IPS DF 6.9 (cell line): ENCODE data around the gene EEF1A1.

Source experiments
- DNase-seq: peaks from one replicate; pipeline ENCODE4 v3.0.0-alpha.2; 2013; ENCODE audit warnings: low read depth, low spot score
- H3K27ac ChIP-seq: one replicate; pipeline ENCODE4 v1.5.1; 2013; ENCODE audit warnings: low read length, control low read depth
- H3K27me3 ChIP-seq: 2 replicates; pipeline ENCODE4 v1.6.1; 2013; ENCODE audit warnings: mild to moderate bottlenecking, low read length; ENCODE audit not compliant: control insufficient read depth, insufficient read depth
- H3K36me3 ChIP-seq: 2 replicates; pipeline ENCODE4 v1.6.1; 2013; ENCODE audit warnings: low read length; ENCODE audit not compliant: control insufficient read depth, insufficient read depth
- H3K4me1 ChIP-seq: 2 replicates; pipeline ENCODE4 v1.6.1; 2013; ENCODE audit warnings: low read length; ENCODE audit not compliant: control insufficient read depth, insufficient read depth
- H3K4me3 ChIP-seq: 2 replicates; pipeline ENCODE4 v1.5.1; 2013; ENCODE audit warnings: mild to moderate bottlenecking, low read length
- H3K9me3 ChIP-seq: 2 replicates; pipeline ENCODE4 v1.6.1; 2013; ENCODE audit warnings: low read length, inconsistent platforms; ENCODE audit not compliant: control insufficient read depth, insufficient read depth
- WGBS: extraction: QIAGEN DNeasy Blood & Tissue Kit; methylation state at CpG from one replicate; pipeline ENCODE4 v1.1.7; 2013; ENCODE audit warnings: mixed read lengths, missing lambda C conversion rate; ENCODE audit not compliant: insufficient read length, insufficient coverage; 5-methylcytosine and 5-hydroxymethylcytosine counted together

Gene EEF1A1

GRCh38 chr6:73504160-73504559 lies 16.7 kb downstream of the EEF1A1 start:
- Histone ChIP-seq H3K4me3 (no peak overlapping the region), H3K36me3 (peaks cover 2% of the 10 kb centered on the region; the same call in 1 of the 2 replicates), H3K27ac (no peak overlapping the region), H3K4me1 (no peaks in the 10 kb centered on the region), H3K27me3 (no peaks in the 10 kb centered on the region), H3K9me3 (no peaks in the 10 kb centered on the region)
- WGBS: no CpG with 5 or more reads among the region's 2 CpGs
- no peak for DNase-seq

GRCh38 chr6:73503027-73503772 lies 17.6 kb downstream of the EEF1A1 start:
- Histone ChIP-seq H3K9me3 (no peaks in the 10 kb centered on the region), H3K4me1 (no peaks in the 10 kb centered on the region), H3K27me3 (no peaks in the 10 kb centered on the region), H3K27ac (no peak overlapping the region), H3K36me3 (peaks cover 2% of the 10 kb centered on the region; the same call in 1 of the 2 replicates), H3K4me3 (no peak overlapping the region)
- WGBS: no CpG with 5 or more reads among the region's 2 CpGs
- DNase-seq: no peak

- no CpG with 5 or more reads among the region's 3 CpGs for WGBS
- peaks cover 4% of the 10 kb centered on the region; the same call in 1 of the 2 replicates for H3K36me3 ChIP-seq
- H3K9me3 ChIP-seq: no peaks in the 10 kb centered on the region
- H3K4me1 ChIP-seq: no peaks in the 10 kb centered on the region
- H3K27ac ChIP-seq: no peak overlapping the region
- DNase-seq: no peak
- H3K27me3 ChIP-seq: no peaks in the 10 kb centered on the region
- H3K4me3 ChIP-seq: no peak overlapping the region
Measured at GRCh38 chr6:73497915-73498314, 22.9 kb downstream of the EEF1A1 start.

GRCh38 chr6:73491377-73491776 lies 29.5 kb downstream of the EEF1A1 start:
- Histone ChIP-seq H3K4me1 (no peaks in the 10 kb centered on the region), H3K27me3 (no peaks in the 10 kb centered on the region), H3K4me3 (no peak overlapping the region), H3K27ac (no peak overlapping the region), H3K9me3 (no peaks in the 10 kb centered on the region), H3K36me3 (peaks cover 3% of the 10 kb centered on the region; the same call in 1 of the 2 replicates)
- no peak for DNase-seq

- Histone ChIP-seq H3K36me3 (peaks cover 2% of the 10 kb centered on the region; the same call in 1 of the 2 replicates), H3K27me3 (no peaks in the 10 kb centered on the region)
- no CpG with 5 or more reads among the region's 7 CpGs for WGBS
Measured at GRCh38 chr6:73487473-73487872, 33.4 kb downstream of the EEF1A1 start.

GRCh38 chr6:73484438-73484837 lies 36.4 kb downstream of the EEF1A1 start:
- no peaks in the 10 kb centered on the region for H3K9me3 ChIP-seq
- peaks cover 8% of the 10 kb centered on the region; the same call in 1 of the 2 replicates for H3K36me3 ChIP-seq
- no peaks in the 10 kb centered on the region for H3K4me1 ChIP-seq
- H3K27me3 ChIP-seq: no peaks in the 10 kb centered on the region
- no CpG with 5 or more reads among the region's 2 CpGs for WGBS
- H3K4me3 ChIP-seq: no peak overlapping the region
- no peak overlapping the region for H3K27ac ChIP-seq
- DNase-seq: no peak

More at GRCh38 chr6:73487473-73487872, 33.4 kb downstream of the EEF1A1 start:
- H3K9me3 ChIP-seq: no peaks in the 10 kb centered on the region
- DNase-seq: no peak
- no peaks in the 10 kb centered on the region for H3K4me1 ChIP-seq
- no peak overlapping the region for H3K4me3 ChIP-seq
- H3K27ac ChIP-seq: no peak overlapping the region

- H3K36me3 ChIP-seq: peaks cover 8% of the 10 kb centered on the region; the same call in 1 of the 2 replicates
- H3K4me3 ChIP-seq: no peak overlapping the region
- H3K9me3 ChIP-seq: no peaks in the 10 kb centered on the region
- WGBS: no CpG with 5 or more reads among the region's 12 CpGs
- no peak overlapping the region for H3K27ac ChIP-seq
- DNase-seq: no peak
- H3K27me3 ChIP-seq: no peaks in the 10 kb centered on the region
- no peaks in the 10 kb centered on the region for H3K4me1 ChIP-seq
Measured at GRCh38 chr6:73481969-73482368, 38.9 kb downstream of the EEF1A1 start.

GRCh38 chr6:73477407-73477806 lies 43.4 kb downstream of the EEF1A1 start:
- H3K27ac ChIP-seq: no peak overlapping the region
- H3K36me3 ChIP-seq: peaks cover 11% of the 10 kb centered on the region; the same call in 1 of the 2 replicates
- no peak overlapping the region for H3K4me3 ChIP-seq
- H3K27me3 ChIP-seq: no peaks in the 10 kb centered on the region
- WGBS: no CpG with 5 or more reads among the region's 4 CpGs
- no peaks in the 10 kb centered on the region for H3K4me1 ChIP-seq
- DNase-seq: no peak
- H3K9me3 ChIP-seq: no peaks in the 10 kb centered on the region

- no peak overlapping the region for H3K4me3 ChIP-seq
- no peaks in the 10 kb centered on the region for H3K4me1 ChIP-seq
- no peak for DNase-seq
- H3K27me3 ChIP-seq: no peaks in the 10 kb centered on the region
- peaks cover 6% of the 10 kb centered on the region; the same call in 1 of the 2 replicates for H3K36me3 ChIP-seq
- no peaks in the 10 kb centered on the region for H3K9me3 ChIP-seq
- no CpG with 5 or more reads among the region's 10 CpGs for WGBS
- H3K27ac ChIP-seq: no peak overlapping the region
Measured at GRCh38 chr6:73476723-73477122, 44.1 kb downstream of the EEF1A1 start.

- no peak for DNase-seq
- Histone ChIP-seq H3K27ac (no peak overlapping the region), H3K9me3 (no peaks in the 10 kb centered on the region), H3K4me1 (no peaks in the 10 kb centered on the region), H3K4me3 (no peak overlapping the region), H3K27me3 (no peaks in the 10 kb centered on the region), H3K36me3 (peaks cover 12% of the 10 kb centered on the region; the same call in 1 of the 2 replicates)
- WGBS: no CpG with 5 or more reads among the region's 2 CpGs
Measured at GRCh38 chr6:73471686-73472290, 49.0 kb downstream of the EEF1A1 start.
